ENCODE results near the gene CHML.

Gene CHML

DNA sequence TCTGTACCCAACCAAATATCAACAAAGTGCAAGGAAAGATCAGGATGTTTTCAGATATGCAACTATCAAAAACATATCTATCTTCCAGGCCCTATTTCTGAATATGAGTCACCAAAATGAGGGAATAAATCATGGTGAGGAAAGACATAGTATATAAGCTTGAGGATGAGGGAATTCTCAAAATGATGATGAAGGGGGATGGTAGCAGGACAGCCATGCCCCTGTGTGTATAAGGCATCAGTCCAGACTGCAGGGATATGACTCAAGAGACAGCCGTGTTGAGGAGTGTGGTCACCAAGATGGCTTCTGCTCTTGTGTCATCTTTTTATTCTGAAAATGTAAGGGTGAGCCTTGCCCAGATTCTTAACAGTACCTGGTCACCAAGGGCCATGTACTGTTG is 7.5 kb upstream of the CHML start:
- H3K9ac ChIP-seq (ENCODE audit: low read length): no peak overlapping the region
- no peaks in the 10 kb centered on the region for H3F3A ChIP-seq (ENCODE audit: insufficient read depth)
- no peak overlapping the region for H3K4me2 ChIP-seq (ENCODE audit: low read depth, low read length, poor library complexity, severe bottlenecking)
- H3K4me3 ChIP-seq (ENCODE audit: insufficient read depth, low read length, poor library complexity, severe bottlenecking): no peak overlapping the region
- H3K27ac ChIP-seq (ENCODE audit: low read depth, low read length): no peak overlapping the region
- H3K27me3 ChIP-seq (ENCODE audit: low read length): no peaks in the 10 kb centered on the region
- H3K36me3 ChIP-seq (ENCODE audit: low read length): no peaks in the 10 kb centered on the region
- H2AFZ ChIP-seq (ENCODE audit: low read depth, low read length, severe bottlenecking): no peak overlapping the region
- H3K79me2 ChIP-seq (ENCODE audit: insufficient read depth, low read length): no peaks in the 10 kb centered on the region
- no peaks in the 10 kb centered on the region for H3K9me2 ChIP-seq (replicated peaks; ENCODE audit: insufficient read depth, low read length)
- no peak for TF ChIP-seq EZH2phosphoT487 (conservative IDR thresholded peaks at IDR 0.05; ENCODE audit: low read length)
- TF ChIP-seq, protein P1, sequence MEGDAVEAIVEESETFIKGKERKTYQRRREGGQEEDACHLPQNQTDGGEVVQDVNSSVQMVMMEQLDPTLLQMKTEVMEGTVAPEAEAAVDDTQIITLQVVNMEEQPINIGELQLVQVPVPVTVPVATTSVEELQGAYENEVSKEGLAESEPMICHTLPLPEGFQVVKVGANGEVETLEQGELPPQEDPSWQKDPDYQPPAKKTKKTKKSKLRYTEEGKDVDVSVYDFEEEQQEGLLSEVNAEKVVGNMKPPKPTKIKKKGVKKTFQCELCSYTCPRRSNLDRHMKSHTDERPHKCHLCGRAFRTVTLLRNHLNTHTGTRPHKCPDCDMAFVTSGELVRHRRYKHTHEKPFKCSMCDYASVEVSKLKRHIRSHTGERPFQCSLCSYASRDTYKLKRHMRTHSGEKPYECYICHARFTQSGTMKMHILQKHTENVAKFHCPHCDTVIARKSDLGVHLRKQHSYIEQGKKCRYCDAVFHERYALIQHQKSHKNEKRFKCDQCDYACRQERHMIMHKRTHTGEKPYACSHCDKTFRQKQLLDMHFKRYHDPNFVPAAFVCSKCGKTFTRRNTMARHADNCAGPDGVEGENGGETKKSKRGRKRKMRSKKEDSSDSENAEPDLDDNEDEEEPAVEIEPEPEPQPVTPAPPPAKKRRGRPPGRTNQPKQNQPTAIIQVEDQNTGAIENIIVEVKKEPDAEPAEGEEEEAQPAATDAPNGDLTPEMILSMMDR (IDR thresholded peaks at IDR 0.05; ENCODE audit: insufficient read depth, low read length, poor library complexity, severe bottlenecking): no peak
- no peaks in the 10 kb centered on the region for H3K9me3 ChIP-seq (ENCODE audit: insufficient read depth, low read length)
- H4K20me1 ChIP-seq (ENCODE audit: low read depth, low read length): no peaks in the 10 kb centered on the region

DNA sequence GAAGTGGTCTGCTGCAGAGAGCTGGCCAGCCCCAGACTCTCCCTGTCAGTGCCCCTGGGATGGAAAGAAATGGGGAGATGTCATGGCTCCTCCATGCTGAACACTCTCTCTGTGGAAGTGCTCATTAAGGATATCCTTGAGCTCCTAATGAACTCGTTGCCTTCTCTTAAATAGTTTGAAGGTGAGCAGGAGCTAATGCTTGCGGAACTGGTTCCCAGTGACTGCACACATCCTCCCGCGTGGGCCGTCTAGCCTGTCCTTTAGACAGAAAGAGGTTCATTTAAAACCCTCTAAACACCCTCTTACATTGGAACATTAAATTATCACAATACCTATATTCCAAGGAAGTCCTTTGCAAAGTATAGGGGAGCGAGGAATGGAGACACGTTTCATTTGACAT is 6.0 kb upstream of the CHML start:
- Histone ChIP-seq H4K20me1 (ENCODE audit: low read depth, low read length) (no peaks in the 10 kb centered on the region), H3K27me3 (ENCODE audit: low read length) (no peaks in the 10 kb centered on the region), H3K9me3 (ENCODE audit: insufficient read depth, low read length) (no peaks in the 10 kb centered on the region), H3K9ac (ENCODE audit: low read length) (no peak overlapping the region), H3F3A (ENCODE audit: insufficient read depth) (no peaks in the 10 kb centered on the region), H3K27ac (ENCODE audit: low read depth, low read length) (no peak overlapping the region), H3K4me2 (ENCODE audit: low read depth, low read length, poor library complexity, severe bottlenecking) (no peak overlapping the region), H3K4me3 (ENCODE audit: insufficient read depth, low read length, poor library complexity, severe bottlenecking) (no peak overlapping the region), H3K36me3 (ENCODE audit: low read length) (no peaks in the 10 kb centered on the region), H3K79me2 (ENCODE audit: insufficient read depth, low read length) (no peaks in the 10 kb centered on the region), H2AFZ (ENCODE audit: low read depth, low read length, severe bottlenecking) (no peak overlapping the region), H3K9me2 (replicated peaks; ENCODE audit: insufficient read depth, low read length) (no peaks in the 10 kb centered on the region)
- TF ChIP-seq, protein P1 (IDR thresholded peaks at IDR 0.05; ENCODE audit: insufficient read depth, low read length, poor library complexity, severe bottlenecking): no peak
- no peak for TF ChIP-seq EZH2phosphoT487 (conservative IDR thresholded peaks at IDR 0.05; ENCODE audit: low read length)

DNA sequence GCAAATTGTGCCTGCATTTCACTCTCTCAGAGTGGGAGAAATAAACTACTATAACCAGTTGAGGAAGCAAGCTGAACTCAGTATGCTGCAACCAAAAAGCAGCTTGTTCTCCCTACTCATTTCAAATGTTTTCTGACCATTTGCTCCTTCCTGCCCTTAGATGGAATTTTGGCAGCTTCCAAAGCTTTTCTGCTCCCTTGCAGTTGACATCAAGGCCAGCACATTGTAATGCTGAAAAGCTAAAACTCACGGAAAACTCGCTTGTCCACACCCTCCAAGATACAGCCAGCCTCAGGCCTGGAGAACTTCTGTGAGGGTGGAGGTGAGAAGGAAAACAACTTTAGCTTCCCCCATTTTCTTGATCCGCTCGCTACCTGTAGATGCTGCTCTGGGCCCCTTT is 5.0 kb upstream of the CHML start:
- no peak overlapping the region for H2AFZ ChIP-seq (ENCODE audit: low read depth, low read length, severe bottlenecking)

More for the DNA sequence above, 5.0 kb upstream of the CHML start:
- peaks cover 6% of the 10 kb centered on the region; the same call in 1 of the 2 replicates for H3F3A ChIP-seq (ENCODE audit: insufficient read depth)
- no peak overlapping the region for H3K4me3 ChIP-seq (ENCODE audit: insufficient read depth, low read length, poor library complexity, severe bottlenecking)
- H3K79me2 ChIP-seq (ENCODE audit: insufficient read depth, low read length): no peaks in the 10 kb centered on the region
- H3K27me3 ChIP-seq (ENCODE audit: low read length): no peaks in the 10 kb centered on the region
- no peaks in the 10 kb centered on the region for H3K9me3 ChIP-seq (ENCODE audit: insufficient read depth, low read length)
- TF ChIP-seq EZH2phosphoT487 (conservative IDR thresholded peaks at IDR 0.05; ENCODE audit: low read length): no peak
- TF ChIP-seq, protein P1 (IDR thresholded peaks at IDR 0.05; ENCODE audit: insufficient read depth, low read length, poor library complexity, severe bottlenecking): no peak
- no peaks in the 10 kb centered on the region for H3K9me2 ChIP-seq (replicated peaks; ENCODE audit: insufficient read depth, low read length)
- H4K20me1 ChIP-seq (ENCODE audit: low read depth, low read length): no peaks in the 10 kb centered on the region
- no peaks in the 10 kb centered on the region for H3K36me3 ChIP-seq (ENCODE audit: low read length)
- no peak overlapping the region for H3K27ac ChIP-seq (ENCODE audit: low read depth, low read length)
- no peak overlapping the region for H3K9ac ChIP-seq (ENCODE audit: low read length)
- H3K4me2 ChIP-seq (ENCODE audit: low read depth, low read length, poor library complexity, severe bottlenecking): no peak overlapping the region
